GM23338 (cell line): Measurements from ENCODE around the gene AFF1. TPM values are rescaled to one million over a fixed set of nuclear protein-coding genes. Genes with fewer than 3 reads are reported as not detected.

Experiments used
- ATAC-seq: fragments of 200-7000 bp; cut with Tn5 transposase; 3 replicates; pipeline ENCODE4 v1.9.1; 2020
- DNase-seq: peaks from one replicate; pipeline ENCODE4 v3.0.0-alpha.2; 2015; ENCODE audit warnings: low spot score
- H2AFZ ChIP-seq: fragments of 200-600 bp; sonication (generic); 2 replicates; pipeline ENCODE4 v1.8.0; 2016; ENCODE audit warnings: antibody characterized with exemption, mild to moderate bottlenecking, moderate library complexity
- H3F3A ChIP-seq: fragments of 200-600 bp; sonication (generic); replicated peaks from 2 replicates; pipeline ENCODE4 v1.8.0; 2017; ENCODE audit warnings: antibody characterized with exemption, mixed run types, low read depth
- H3K27ac ChIP-seq: fragments of 200-600 bp; sonication (generic); 2 replicates; pipeline ENCODE4 v1.6.1; 2016; ENCODE audit warnings: low read depth
- H3K27me3 ChIP-seq: fragments of 200-600 bp; sonication (generic); 2 replicates; pipeline ENCODE4 v1.8.0; 2016; ENCODE audit warnings: mild to moderate bottlenecking, mixed run types, moderate library complexity; ENCODE audit not compliant: insufficient read depth
- H3K36me3 ChIP-seq: fragments of 200-600 bp; sonication (generic); 2 replicates; pipeline ENCODE4 v1.8.0; 2016; ENCODE audit warnings: mild to moderate bottlenecking; ENCODE audit not compliant: insufficient read depth
- H3K4me1 ChIP-seq: fragments of 200-600 bp; sonication (generic); 2 replicates; pipeline ENCODE4 v1.8.0; 2016; ENCODE audit warnings: mild to moderate bottlenecking, moderate library complexity; ENCODE audit not compliant: insufficient read depth
- H3K4me2 ChIP-seq: fragments of 200-600 bp; sonication (generic); 2 replicates; pipeline ENCODE4 v1.7.1; 2017; ENCODE audit warnings: mixed run types
- H3K4me3 ChIP-seq: fragments of 200-600 bp; sonication (generic); 2 replicates; pipeline ENCODE4 v1.6.1; 2016; ENCODE audit warnings: mixed run types
- H3K79me2 ChIP-seq: fragments of 200-600 bp; sonication (generic); replicated peaks from 2 replicates; pipeline ENCODE4 v1.8.0; 2017; ENCODE audit warnings: mild to moderate bottlenecking; ENCODE audit not compliant: insufficient read depth
- H3K9me2 ChIP-seq: fragments of 200-600 bp; sonication (generic); 2 replicates; pipeline ENCODE4 v1.8.0; 2017; ENCODE audit not compliant: insufficient read depth
- H4K20me1 ChIP-seq: fragments of 200-600 bp; sonication (generic); replicated peaks from 2 replicates; pipeline ENCODE4 v1.8.0; 2017; ENCODE audit warnings: mild to moderate bottlenecking; ENCODE audit not compliant: insufficient read depth
- H3K27ac Mint-ChIP-seq: 2 replicates; pipeline ENCODE4 v1.8.0; 2020; ENCODE audit warnings: inconsistent platforms, mild to moderate bottlenecking, moderate library complexity, mixed read lengths
- H3K27me3 Mint-ChIP-seq: 3 replicates; pipeline ENCODE4 v1.8.0; 2022; ENCODE audit warnings: low read depth, mild to moderate bottlenecking, moderate library complexity, mixed read lengths, inconsistent platforms; ENCODE audit not compliant: insufficient read depth, poor library complexity
- H3K36me3 Mint-ChIP-seq: 3 replicates; pipeline ENCODE4 v1.8.0; 2021; ENCODE audit warnings: low read depth, mild to moderate bottlenecking, inconsistent platforms, moderate library complexity, mixed read lengths
- H3K4me1 Mint-ChIP-seq: 3 replicates; pipeline ENCODE4 v1.8.0; 2020; ENCODE audit warnings: mild to moderate bottlenecking, inconsistent platforms, mixed read lengths
- H3K4me3 Mint-ChIP-seq: 3 replicates; pipeline ENCODE4 v1.8.0; 2021; ENCODE audit warnings: moderate library complexity, mild to moderate bottlenecking, inconsistent platforms, mixed read lengths
- H3K9me3 Mint-ChIP-seq: 3 replicates; pipeline ENCODE4 v1.8.0; 2020; ENCODE audit warnings: moderate library complexity, mild to moderate bottlenecking, inconsistent platforms, mixed read lengths
- CREB1 ChIP-seq: fragments of 250-450 bp; sonication (Bioruptor Pico); IDR thresholded peaks from 2 replicates; pipeline ENCODE4 v1.5.0; 2020; ENCODE audit warnings: low read depth, mild to moderate bottlenecking, moderate library complexity
- CTCF ChIP-seq, 2 experiments: fragments of 200-600 bp in 1 of 2; sonication (generic) in 1 of 2; conservative IDR thresholded peaks; 2 replicates each; pipeline versions ENCODE4 v1.5.1 to v1.6.1; 2016 to 2017; ENCODE audit warnings: antibody characterized with exemption in 2 of 2, low read depth in 2 of 2, mild to moderate bottlenecking in 2 of 2, moderate library complexity in 1 of 2
- ETS1 ChIP-seq: IDR thresholded peaks from 2 replicates; pipeline ENCODE4 v1.6.1; 2016; ENCODE audit warnings: antibody characterized with exemption
- EZH2 ChIP-seq: fragments of 200-600 bp; sonication (generic); IDR thresholded peaks from one replicate; pipeline ENCODE4 v1.8.0; 2017; ENCODE audit warnings: antibody characterized with exemption, mild to moderate bottlenecking, low read depth; ENCODE audit not compliant: unreplicated experiment
- EZH2phosphoT487 ChIP-seq: fragments of 200-600 bp; sonication (generic); IDR thresholded peaks from one replicate; pipeline ENCODE4 v1.8.1; 2018; ENCODE audit warnings: antibody characterized with exemption; ENCODE audit not compliant: unreplicated experiment
- JUNB ChIP-seq: IDR thresholded peaks from one replicate; pipeline ENCODE4 v1.6.1; 2016; ENCODE audit warnings: antibody characterized with exemption; ENCODE audit not compliant: unreplicated experiment
- POLR2AphosphoS5 ChIP-seq: IDR thresholded peaks from 2 replicates; pipeline ENCODE4 v1.6.1; 2016; ENCODE audit warnings: antibody characterized with exemption, low read depth
- REST ChIP-seq: IDR thresholded peaks from one replicate; pipeline ENCODE4 v1.6.1; 2018; ENCODE audit warnings: antibody characterized with exemption; ENCODE audit not compliant: unreplicated experiment
- STAT1 ChIP-seq: IDR thresholded peaks from one replicate; pipeline ENCODE4 v1.6.1; 2016; ENCODE audit warnings: antibody characterized with exemption; ENCODE audit not compliant: unreplicated experiment
- ZNF114 ChIP-seq: fragments of 250-450 bp; sonication (Bioruptor Pico); IDR thresholded peaks from 2 replicates; pipeline ENCODE4 v1.5.0; 2020; ENCODE audit warnings: mild to moderate bottlenecking, moderate library complexity
- ZNF331 ChIP-seq: fragments of 250-450 bp; sonication (Bioruptor Pico); IDR thresholded peaks from 2 replicates; pipeline ENCODE4 v1.5.0; 2020; ENCODE audit warnings: low read depth, mild to moderate bottlenecking, moderate library complexity
- ZNF462 ChIP-seq: fragments of 250-450 bp; sonication (Bioruptor Pico); IDR thresholded peaks from 2 replicates; pipeline ENCODE4 v1.5.0; 2020; ENCODE audit warnings: mild to moderate bottlenecking, moderate library complexity
- polyA plus RNA-seq: library from polyadenylated mRNA; unstranded; fragments of >200 nt; fragmentation: Nextera tagmentation; extraction: Ambion mirVana; gene quantifications from 2 replicates; pipeline ENCODE4 v1.2.1, GENCODE V29; 2016
- total RNA-seq: library from RNA; depleted of rRNA; stranded (reverse); fragments of >200 nt; shearing (Covaris generic); gene quantifications from 2 replicates; pipeline ENCODE4 v1.2.3, GENCODE V29; 2014

Gene AFF1
- total and polyA plus RNA-seq, 2 experiments from 2014 or later: 42.6 to 67.2 TPM

DNA sequence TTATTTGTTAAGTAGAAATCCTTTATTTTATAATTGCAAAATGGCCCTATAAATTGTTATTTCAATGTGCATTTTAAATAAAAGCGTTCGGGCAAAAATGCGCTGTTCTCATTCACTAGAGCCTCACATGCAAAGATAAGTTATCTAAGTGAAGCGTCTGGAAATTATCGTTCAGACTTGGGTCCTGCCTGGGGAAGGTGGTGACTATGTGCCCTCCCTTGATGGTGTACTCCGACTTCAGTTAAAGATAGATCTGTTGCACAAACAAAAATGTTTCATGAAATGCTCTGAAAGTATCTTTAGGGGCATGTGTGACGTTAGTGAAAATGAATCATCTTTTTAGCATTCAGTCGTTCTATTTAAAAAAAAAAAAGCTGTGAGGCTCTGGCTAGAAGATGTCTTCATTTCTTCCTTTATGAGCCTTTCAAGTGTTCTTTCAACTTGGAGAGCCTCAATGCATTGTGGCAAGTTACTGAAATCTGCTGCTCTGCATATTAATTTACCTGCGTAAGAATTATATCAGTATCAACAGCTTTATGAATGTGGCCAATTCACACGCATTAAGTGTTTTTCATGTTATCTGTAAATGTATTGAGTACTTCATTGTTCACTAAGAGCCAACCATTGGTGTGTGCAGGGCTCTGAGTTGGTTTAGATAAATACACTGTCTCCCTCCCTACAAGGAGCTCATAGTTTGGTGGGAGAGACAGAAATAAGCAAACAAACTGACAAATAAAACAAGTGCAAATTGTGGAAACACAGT is 83.0 kb downstream of the AFF1 start (continued):
- no peak for TF ChIP-seq ETS1
- TF ChIP-seq CREB1: no peak
- TF ChIP-seq REST: no peak
- no peak for TF ChIP-seq EZH2
- TF ChIP-seq POLR2AphosphoS5: no peak

DNA sequence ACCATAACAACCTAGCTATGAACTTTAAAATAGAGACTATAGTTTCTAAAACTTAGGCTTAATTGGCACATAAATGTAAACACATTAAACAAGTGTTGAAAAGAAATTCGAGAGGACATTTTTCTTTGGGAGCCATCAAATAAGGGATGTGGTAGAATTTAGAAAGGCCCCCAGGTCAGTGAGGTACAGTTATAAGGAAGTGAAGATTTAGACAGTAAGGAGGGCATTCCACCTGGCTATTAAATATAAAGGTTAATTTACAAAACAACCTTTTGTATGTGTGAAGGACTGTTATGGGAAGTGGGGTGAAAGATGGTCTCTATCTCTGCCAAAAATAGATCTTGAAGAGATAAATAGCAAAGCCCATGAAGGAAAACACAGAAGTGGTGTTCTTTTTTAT is 83.9 kb downstream of the AFF1 start:
- no peaks in the 10 kb centered on the region for H3K9me3 Mint-ChIP-seq
- no peak for ATAC-seq
- H3K79me2 ChIP-seq: peaks cover 98% of the 10 kb centered on the region
- TF ChIP-seq ZNF462 (CRISPR knock-in tag) (no peak), STAT1 (no peak), EZH2 (no peak), EZH2phosphoT487 (no peak), CTCF (conservative IDR thresholded peaks at IDR 0.05; ENCODE audit: low read depth in 2 of 2) (no peak), POLR2AphosphoS5 (no peak), JUNB (no peak), ZNF331 (no peak), CREB1 (no peak), ZNF114 (no peak)

More for the DNA sequence above, 83.9 kb downstream of the AFF1 start:
- peaks cover 55% of the 10 kb centered on the region for H3K4me1 Mint-ChIP-seq
- no peaks in the 10 kb centered on the region for H3F3A ChIP-seq
- H3K4me3 ChIP-seq: no peak overlapping the region
- peaks cover 10% of the 10 kb centered on the region for H3K27me3 Mint-ChIP-seq
- H3K36me3 ChIP-seq: no peaks in the 10 kb centered on the region
- H3K4me3 Mint-ChIP-seq: no peak overlapping the region
- peaks cover 9% of the 10 kb centered on the region; the same call in 1 of the 2 replicates for H4K20me1 ChIP-seq
- H3K27me3 ChIP-seq: no peaks in the 10 kb centered on the region
- H3K4me2 ChIP-seq: no peak overlapping the region
- no peak overlapping the region for H3K27ac ChIP-seq
- H3K27ac Mint-ChIP-seq: no peak overlapping the region
- H3K4me1 ChIP-seq: peaks cover 40% of the 10 kb centered on the region
- no peaks in the 10 kb centered on the region for H3K9me2 ChIP-seq
- H3K36me3 Mint-ChIP-seq: no peaks in the 10 kb centered on the region
- no peak overlapping the region for H2AFZ ChIP-seq
- no peak for DNase-seq
